ENCODE measurements around the gene PTPRN2.

- no peak for TF ChIP-seq SUZ12 (IDR thresholded peaks at IDR 0.05)
- TF ChIP-seq SP1 (IDR thresholded peaks at IDR 0.05) = no peak
- TF ChIP-seq ZNF384 (IDR thresholded peaks at IDR 0.05) = no peak
- no peak for TF ChIP-seq HDGF (IDR thresholded peaks at IDR 0.05; ENCODE audit: borderline replicate concordance)
- no peak for TF ChIP-seq ARNT (IDR thresholded peaks at IDR 0.05)
- TF ChIP-seq FOXA1 (IDR thresholded peaks at IDR 0.05) = no peak
- TF ChIP-seq L3MBTL2 (conservative IDR thresholded peaks at IDR 0.05) = no peak
- no peak for TF ChIP-seq BHLHE40 (IDR thresholded peaks at IDR 0.05; ENCODE audit: borderline replicate concordance)
- TF ChIP-seq TARDBP (IDR thresholded peaks at IDR 0.05) = no peak
These were observed 4.3 kb upstream of the PTPRN2 start for GRCh38 chr7:158591944-158592343.
